GM18502 (cell line): ENCODE results near the gene CAPZA3.
"Not testable (repeated sequence)": the region's sequence is repeated elsewhere in the genome, so short reads cannot be mapped to it uniquely, and the experiment has no call there.

ENCODE experiments used
- ATAC-seq: cut with Tn5 transposase; IDR thresholded peaks from one replicate; pipeline ENCODE4 v1.9.1; 2021; ENCODE audit warnings: mild to moderate bottlenecking; ENCODE audit not compliant: unreplicated experiment, poor library complexity

Gene CAPZA3, protein sequence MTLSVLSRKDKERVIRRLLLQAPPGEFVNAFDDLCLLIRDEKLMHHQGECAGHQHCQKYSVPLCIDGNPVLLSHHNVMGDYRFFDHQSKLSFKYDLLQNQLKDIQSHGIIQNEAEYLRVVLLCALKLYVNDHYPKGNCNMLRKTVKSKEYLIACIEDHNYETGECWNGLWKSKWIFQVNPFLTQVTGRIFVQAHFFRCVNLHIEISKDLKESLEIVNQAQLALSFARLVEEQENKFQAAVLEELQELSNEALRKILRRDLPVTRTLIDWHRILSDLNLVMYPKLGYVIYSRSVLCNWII

GRCh38 chr12:18737819-18738218 is at the start of gene CAPZA3, which contains the start of gene PLCZ1:
Gene CAPZA3 (plus strand): TSS chr12:18738119. CDS start chr12:18738269, 150 bp downstream.
Gene PLCZ1 (minus strand): TSS chr12:18738012. CDS start chr12:18737371, 641 bp downstream.
- no peak for ATAC-seq

DNA sequence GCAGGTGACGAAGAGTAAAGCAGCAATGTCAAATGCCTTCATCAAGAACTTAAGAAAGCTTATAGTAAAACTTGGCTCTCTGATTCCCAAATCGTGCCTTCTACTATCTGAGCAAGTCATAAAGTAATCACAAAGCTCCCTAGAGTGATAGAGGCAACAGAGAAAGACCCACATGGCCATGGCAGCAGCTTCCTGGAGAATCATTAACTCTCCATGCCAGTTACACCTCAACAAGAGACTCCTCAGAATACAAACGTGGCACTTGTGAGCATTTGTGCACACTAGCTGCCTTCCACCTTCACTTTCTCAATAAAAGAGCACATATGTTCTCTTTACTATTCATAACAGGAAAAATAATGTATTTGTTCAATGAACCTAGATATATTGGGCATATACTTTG is 48.1 kb upstream of the CAPZA3 start:
- ATAC-seq = no peak

GRCh38 chr12:18690653-18691052 is 47.3 kb upstream of the CAPZA3 start:
- no peak for ATAC-seq

DNA sequence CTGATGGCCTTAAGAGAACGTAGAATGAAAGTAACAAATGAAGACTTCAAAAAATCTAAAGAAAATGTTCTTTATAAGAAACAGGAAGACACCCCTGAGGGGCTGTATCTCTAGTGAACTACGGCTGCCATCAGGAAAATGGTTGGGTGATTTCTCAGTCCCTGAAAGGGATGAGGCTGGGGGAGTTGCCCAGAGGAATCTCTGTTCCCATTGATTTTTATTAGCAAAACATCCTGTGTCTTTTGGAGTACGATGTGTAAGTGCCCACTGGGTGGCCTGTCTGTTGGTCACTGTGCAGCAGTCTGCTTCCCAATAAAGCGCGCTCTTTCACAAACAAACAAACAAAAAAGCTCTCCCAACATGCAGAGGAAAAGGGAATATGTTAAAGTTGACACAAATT is 43.9 kb upstream of the CAPZA3 start:
- not testable (repeated sequence) for ATAC-seq

GRCh38 chr12:18696971-18697602 is 40.8 kb upstream of the CAPZA3 start:
- ATAC-seq = no peak

DNA sequence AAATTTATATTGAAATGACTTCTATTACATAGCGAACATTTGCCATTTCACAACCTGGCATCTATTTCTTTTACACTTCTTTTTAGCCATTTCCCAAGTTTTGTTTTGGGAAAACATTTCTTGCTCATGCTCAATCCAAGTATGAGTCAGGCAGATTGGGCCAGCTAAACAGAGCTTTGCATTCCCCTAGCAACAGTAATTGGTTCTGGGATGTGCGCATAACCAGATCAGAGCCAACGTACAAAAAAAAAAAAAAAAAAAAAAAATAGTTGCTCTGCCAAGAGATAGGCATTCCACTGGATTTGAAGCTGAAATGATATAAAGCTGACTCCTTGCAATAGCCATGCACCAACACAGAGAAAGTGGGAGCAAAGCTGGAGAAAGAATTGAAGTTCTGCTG is 37.6 kb upstream of the CAPZA3 start:
- no peak for ATAC-seq

- no peak for ATAC-seq
Measured at GRCh38 chr12:18703321-18703720, 34.6 kb upstream of the CAPZA3 start.

- no peak for ATAC-seq
Measured at GRCh38 chr12:18703911-18704310, 34.0 kb upstream of the CAPZA3 start.

DNA sequence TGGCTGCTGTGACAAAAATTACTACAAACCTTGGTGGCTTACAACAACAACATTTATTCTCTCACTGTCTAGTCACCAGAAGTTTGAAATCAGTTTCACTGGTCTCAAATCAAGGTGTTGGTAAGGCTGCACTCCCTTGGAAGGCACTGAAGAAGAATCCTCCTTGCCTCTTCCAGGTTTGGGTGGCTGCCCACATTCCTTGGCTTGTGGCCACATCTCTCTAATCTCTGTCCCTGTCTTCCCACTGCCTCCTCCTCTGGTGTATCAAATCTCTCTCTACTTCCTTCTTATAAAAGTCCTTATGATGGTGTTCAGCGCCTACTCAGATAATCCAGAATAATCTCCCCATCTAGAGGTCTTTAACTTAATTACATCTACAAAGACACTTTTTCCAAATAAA is 31.1 kb upstream of the CAPZA3 start:
- ATAC-seq = no peak

GRCh38 chr12:18716236-18716635 is 21.7 kb upstream of the CAPZA3 start:
- ATAC-seq = no peak

- ATAC-seq = no peak
Measured at GRCh38 chr12:18718462-18718861, 19.5 kb upstream of the CAPZA3 start.

DNA sequence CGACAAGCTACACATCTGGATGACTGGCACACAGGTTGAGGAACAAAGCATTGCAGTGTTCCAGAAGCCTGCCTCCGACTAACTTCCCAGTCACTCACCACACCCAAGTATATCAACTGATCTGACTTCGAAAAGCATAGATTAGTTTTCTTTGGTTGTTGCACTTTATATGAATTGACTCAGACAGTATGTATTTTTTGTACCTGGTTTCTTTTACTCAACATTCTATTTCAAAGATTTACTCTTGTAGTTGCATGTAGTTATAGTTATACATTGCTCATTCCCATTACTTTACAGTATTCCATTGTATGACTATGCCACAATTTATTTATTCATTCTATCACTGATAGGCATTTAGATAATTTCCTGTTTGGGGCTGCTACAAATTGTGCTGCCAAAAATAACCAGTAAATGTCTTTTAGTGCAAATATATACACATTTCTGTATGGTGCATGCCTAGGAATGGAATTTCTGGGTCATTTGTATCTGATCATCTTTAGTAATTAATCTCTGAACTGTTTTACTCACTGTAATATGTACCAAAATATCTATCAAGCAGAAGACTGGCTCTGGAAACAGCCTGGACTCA is 17.9 kb upstream of the CAPZA3 start:
- ATAC-seq = no peak

- ATAC-seq = no peak
Measured at GRCh38 chr12:18720690-18721089, 17.2 kb upstream of the CAPZA3 start.

DNA sequence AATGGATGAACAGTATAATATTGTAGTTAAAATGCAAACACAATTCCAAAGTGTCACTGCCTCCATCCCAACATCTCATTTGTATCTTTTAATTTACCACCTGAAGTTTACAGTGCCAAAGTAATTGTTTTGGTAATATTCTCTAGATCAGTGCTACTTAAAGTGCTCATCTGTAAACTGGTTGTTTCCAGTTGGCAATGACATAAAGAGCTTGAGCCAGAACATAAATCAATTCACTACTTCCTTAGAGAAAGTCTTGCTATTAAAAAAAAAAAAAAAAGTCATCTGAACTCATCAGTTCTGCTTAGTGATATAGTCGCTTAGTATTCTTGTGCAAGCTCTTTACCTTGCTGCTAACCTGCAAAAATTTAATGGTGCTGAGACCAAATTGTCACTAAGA is 16.5 kb upstream of the CAPZA3 start:
- no peak for ATAC-seq

GRCh38 chr12:18723752-18724151 is 14.2 kb upstream of the CAPZA3 start:
- ATAC-seq = no peak

GRCh38 chr12:18731156-18731555 is 6.8 kb upstream of the CAPZA3 start:
- no peak for ATAC-seq

- ATAC-seq = no peak
Measured at GRCh38 chr12:18747895-18748294, 10.0 kb downstream of the CAPZA3 start.

DNA sequence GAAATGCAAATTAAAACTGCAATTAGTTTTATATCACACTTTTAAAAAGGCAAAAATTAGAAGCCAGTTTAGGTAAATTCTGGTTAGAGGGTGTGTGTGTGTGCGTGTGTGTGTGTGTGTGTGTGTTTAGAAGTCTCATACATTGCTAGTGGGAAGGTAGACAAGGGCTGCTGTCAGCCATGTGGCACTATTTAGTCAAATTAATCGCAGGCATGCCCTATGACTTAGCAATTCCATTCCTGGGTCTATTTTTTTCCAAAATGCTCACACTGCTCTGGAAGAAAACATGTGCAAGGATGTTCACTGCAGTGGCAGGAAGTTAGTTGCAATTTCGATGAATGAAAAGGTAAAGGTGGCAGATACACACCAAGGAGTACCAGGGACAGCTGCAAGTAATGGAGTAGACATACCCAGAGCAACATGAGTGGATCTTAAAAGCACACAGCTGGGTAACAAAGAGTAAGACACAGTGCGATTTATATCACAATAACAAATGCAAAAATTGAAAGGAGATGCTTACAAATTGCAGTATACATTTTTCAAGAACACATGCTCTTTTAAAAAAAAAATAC is 11.6 kb downstream of the CAPZA3 start:
- ATAC-seq = no peak

DNA sequence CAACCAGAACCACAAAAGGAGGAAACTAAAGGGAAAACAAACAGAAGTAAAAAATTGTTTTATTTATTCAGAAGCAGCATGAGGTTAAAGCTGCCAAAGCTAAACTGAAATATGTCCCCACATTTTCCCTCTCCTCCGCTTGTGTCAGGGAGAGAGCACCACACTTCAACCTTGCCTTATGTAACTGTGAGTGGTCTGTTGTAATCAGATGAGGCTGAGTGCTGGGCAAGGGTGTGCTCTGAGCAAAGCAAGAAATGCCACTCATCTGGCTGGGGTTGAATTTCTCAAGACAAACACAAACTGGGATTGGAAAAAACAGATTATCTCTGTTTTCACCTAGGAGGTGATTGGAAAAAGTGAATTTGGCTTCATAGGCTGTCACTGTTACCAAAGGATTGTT is 12.2 kb downstream of the CAPZA3 start:
- no peak for ATAC-seq

GRCh38 chr12:18751866-18752265 is 13.9 kb downstream of the CAPZA3 start:
- ATAC-seq = no peak

DNA sequence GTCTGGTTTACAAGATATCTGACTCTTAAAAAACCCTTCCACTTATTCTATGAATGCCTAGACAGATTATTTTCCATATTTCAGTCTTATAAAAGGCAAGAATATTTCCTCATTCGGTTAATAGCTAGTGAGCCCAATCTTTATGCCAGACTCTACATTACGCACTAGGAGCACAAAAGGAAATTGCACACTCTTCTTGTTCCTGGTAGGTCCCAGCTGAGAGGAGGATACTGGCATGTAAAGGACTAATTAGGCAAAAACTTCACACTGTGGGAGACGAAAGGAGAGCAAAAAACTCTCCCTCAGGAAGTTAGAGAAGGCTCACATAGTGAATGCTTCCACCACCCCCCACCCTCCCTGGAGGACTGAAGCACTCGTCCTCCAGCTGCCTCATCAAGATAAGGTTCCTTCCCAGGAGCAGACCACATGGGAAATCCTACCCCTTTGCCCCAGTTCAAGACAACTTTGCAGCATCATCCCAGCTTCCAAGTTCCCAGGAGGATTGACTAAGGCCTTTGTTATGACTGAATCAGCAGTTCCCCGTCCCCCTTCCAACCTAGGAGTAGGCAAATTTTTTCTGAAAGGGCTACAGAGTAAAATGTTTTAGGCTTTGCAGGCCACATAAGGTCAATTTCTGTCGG is 14.5 kb downstream of the CAPZA3 start:
- ATAC-seq = no peak
